ENCODE results near the gene EXOSC10. TPM values are rescaled to one million over a fixed set of nuclear protein-coding genes. Genes with fewer than 3 reads are reported as not detected.

EXOSC10 gene
- total and polyA plus RNA-seq, 2 donors from 2014 or later = 26.2 to 46.8 TPM

DNA sequence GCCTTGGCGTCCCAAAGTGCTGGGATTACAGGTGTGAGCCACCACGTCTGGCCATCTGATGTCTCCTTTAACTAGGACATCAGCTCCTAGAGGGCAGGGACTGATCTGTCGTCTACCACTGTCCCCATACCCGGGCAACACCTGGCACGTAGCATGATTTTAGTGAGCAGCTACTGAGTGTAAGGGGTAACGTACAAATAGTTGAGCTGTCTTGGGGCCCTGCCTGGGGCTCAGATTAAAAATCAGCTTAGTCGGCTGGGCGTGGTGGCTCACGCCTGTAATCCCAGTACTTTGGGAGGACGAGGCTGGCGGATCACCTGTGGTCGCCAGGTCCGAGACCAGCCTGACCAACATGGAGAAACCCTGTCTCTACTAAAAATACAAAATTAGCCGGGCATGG lies 41.6 kb downstream of the EXOSC10 start:
- H3K9ac ChIP-seq (ENCODE audit: low read length in 3 of 3) = no peak overlapping the region
- H3K36me3 ChIP-seq (ENCODE audit: control insufficient read depth in 2 of 3, insufficient read depth in 3 of 3, low read length in 3 of 3) = peaks cover 0 to 4% (median 3%) of the 10 kb centered on the region in 3 donors
- TF ChIP-seq, protein P1, sequence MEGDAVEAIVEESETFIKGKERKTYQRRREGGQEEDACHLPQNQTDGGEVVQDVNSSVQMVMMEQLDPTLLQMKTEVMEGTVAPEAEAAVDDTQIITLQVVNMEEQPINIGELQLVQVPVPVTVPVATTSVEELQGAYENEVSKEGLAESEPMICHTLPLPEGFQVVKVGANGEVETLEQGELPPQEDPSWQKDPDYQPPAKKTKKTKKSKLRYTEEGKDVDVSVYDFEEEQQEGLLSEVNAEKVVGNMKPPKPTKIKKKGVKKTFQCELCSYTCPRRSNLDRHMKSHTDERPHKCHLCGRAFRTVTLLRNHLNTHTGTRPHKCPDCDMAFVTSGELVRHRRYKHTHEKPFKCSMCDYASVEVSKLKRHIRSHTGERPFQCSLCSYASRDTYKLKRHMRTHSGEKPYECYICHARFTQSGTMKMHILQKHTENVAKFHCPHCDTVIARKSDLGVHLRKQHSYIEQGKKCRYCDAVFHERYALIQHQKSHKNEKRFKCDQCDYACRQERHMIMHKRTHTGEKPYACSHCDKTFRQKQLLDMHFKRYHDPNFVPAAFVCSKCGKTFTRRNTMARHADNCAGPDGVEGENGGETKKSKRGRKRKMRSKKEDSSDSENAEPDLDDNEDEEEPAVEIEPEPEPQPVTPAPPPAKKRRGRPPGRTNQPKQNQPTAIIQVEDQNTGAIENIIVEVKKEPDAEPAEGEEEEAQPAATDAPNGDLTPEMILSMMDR (IDR thresholded peaks at IDR 0.05; ENCODE audit: borderline replicate concordance, extremely low read depth, insufficient read depth) = no peak
- intact Hi-C loops (cut with DNase I) = no loop called here
- no peak overlapping the region for H3K27ac ChIP-seq (ENCODE audit: low read depth in 2 of 2, low read length in 2 of 2)
- no peaks in the 10 kb centered on the region for H3K9me3 ChIP-seq (ENCODE audit: control insufficient read depth in 2 of 3, insufficient read depth in 1 of 3, low read length in 3 of 3)
- H3K4me1 ChIP-seq (ENCODE audit: control insufficient read depth in 2 of 3, insufficient read depth in 2 of 3, low read depth in 1 of 3, low read length in 3 of 3) = peaks cover 0 to 11% (median 4%) of the 10 kb centered on the region in 3 donors
- DNase-seq = peak in 1 of 5 donors; percentile 32
- FAIRE-seq = no peak
- H3K4me3 ChIP-seq (ENCODE audit: low read length in 3 of 3) = no peak overlapping the region
- no peaks in the 10 kb centered on the region for H3K27me3 ChIP-seq (ENCODE audit: control insufficient read depth, insufficient read depth, low read length)

DNA sequence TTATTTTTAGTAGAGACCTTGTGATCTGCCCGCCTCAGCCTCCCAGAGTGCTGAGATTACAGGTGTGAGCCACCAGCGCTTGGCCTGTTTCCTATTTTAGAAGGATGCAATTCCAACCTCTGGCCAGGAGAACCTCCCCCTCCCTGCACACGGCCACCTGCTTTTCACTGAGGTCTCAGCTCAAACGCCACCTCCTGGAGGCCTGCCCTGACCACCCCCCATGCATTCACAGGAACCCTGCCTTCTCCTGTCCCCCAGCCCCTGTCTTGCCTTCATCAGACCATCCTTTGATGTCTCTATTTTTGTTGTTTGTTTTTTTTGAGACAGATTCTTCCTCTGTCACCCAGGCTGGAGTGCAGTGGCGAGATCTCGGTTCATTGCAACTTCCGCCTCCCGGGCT lies 42.2 kb downstream of the EXOSC10 start:
- Histone ChIP-seq H3K4me1 (ENCODE audit: control insufficient read depth in 2 of 3, insufficient read depth in 2 of 3, low read depth in 1 of 3, low read length in 3 of 3) (peaks cover 0 to 11% (median 4%) of the 10 kb centered on the region in 3 donors), H3K9me3 (ENCODE audit: control insufficient read depth in 2 of 3, insufficient read depth in 1 of 3, low read length in 3 of 3) (no peaks in the 10 kb centered on the region), H3K9ac (ENCODE audit: low read length in 3 of 3) (no peak overlapping the region), H3K27me3 (ENCODE audit: control insufficient read depth, insufficient read depth, low read length) (no peaks in the 10 kb centered on the region), H3K4me3 (ENCODE audit: low read length in 3 of 3) (no peak overlapping the region), H3K27ac (ENCODE audit: low read depth in 2 of 2, low read length in 2 of 2) (no peak overlapping the region), H3K36me3 (ENCODE audit: control insufficient read depth in 2 of 3, insufficient read depth in 3 of 3, low read length in 3 of 3) (peaks cover 0 to 4% (median 3%) of the 10 kb centered on the region in 3 donors)
- FAIRE-seq (no peak), DNase-seq (no peak)
- intact Hi-C loops (cut with DNase I) = no loop called here
- TF ChIP-seq, protein P1 (IDR thresholded peaks at IDR 0.05; ENCODE audit: borderline replicate concordance, extremely low read depth, insufficient read depth) = no peak

GRCh38 chr1:11056504-11056903 lies 43.2 kb downstream of the EXOSC10 start:
- intact Hi-C loops (cut with DNase I) = no loop called here

More at GRCh38 chr1:11056504-11056903, 43.2 kb downstream of the EXOSC10 start:
- Histone ChIP-seq H3K4me3 (ENCODE audit: low read length in 3 of 3) (no peak overlapping the region), H3K9ac (ENCODE audit: low read length in 3 of 3) (no peak overlapping the region), H3K9me3 (ENCODE audit: control insufficient read depth in 2 of 3, insufficient read depth in 1 of 3, low read length in 3 of 3) (no peaks in the 10 kb centered on the region), H3K36me3 (ENCODE audit: control insufficient read depth in 2 of 3, insufficient read depth in 3 of 3, low read length in 3 of 3) (peaks cover 0 to 4% (median 0%) of the 10 kb centered on the region in 3 donors), H3K27ac (ENCODE audit: low read depth in 2 of 2, low read length in 2 of 2) (no peak overlapping the region), H3K4me1 (ENCODE audit: control insufficient read depth in 2 of 3, insufficient read depth in 2 of 3, low read depth in 1 of 3, low read length in 3 of 3) (peaks cover 0 to 11% (median 4%) of the 10 kb centered on the region in 3 donors), H3K27me3 (ENCODE audit: control insufficient read depth, insufficient read depth, low read length) (no peaks in the 10 kb centered on the region)
- FAIRE-seq = no peak
- DNase-seq = peak in 1 of 5 donors; percentile 32
- TF ChIP-seq, protein P1 (IDR thresholded peaks at IDR 0.05; ENCODE audit: borderline replicate concordance, extremely low read depth, insufficient read depth) = no peak

All from kidney (tissue), 14 donors.